HL-60 (cell line): Measurements from ENCODE around the gene ALDH3A2.

ENCODE experiments used
- GABPA ChIP-seq: IDR thresholded peaks from 2 replicates; pipeline ENCODE4 v1.6.1; 2012; ENCODE audit warnings: low read depth
- POLR2AphosphoS5 ChIP-seq: IDR thresholded peaks from 2 replicates; pipeline ENCODE4 v1.6.1; 2012; ENCODE audit warnings: low read depth
- SPI1 ChIP-seq: IDR thresholded peaks from 2 replicates; pipeline ENCODE4 v1.6.1; 2012; ENCODE audit warnings: low read depth, mild to moderate bottlenecking, borderline replicate concordance
- TF ChIP-seq, protein P1 (sequence below): IDR thresholded peaks from one replicate; pipeline ENCODE4 v1.5.1; 2011; ENCODE audit warnings: low read length, control low read depth, inconsistent platforms; ENCODE audit not compliant: insufficient read depth
- TF ChIP-seq, protein P2 (sequence below): IDR thresholded peaks from 2 replicates; pipeline ENCODE4 v1.6.1; 2012; ENCODE audit warnings: low read depth; ENCODE audit not compliant: insufficient replicate concordance

DNA sequence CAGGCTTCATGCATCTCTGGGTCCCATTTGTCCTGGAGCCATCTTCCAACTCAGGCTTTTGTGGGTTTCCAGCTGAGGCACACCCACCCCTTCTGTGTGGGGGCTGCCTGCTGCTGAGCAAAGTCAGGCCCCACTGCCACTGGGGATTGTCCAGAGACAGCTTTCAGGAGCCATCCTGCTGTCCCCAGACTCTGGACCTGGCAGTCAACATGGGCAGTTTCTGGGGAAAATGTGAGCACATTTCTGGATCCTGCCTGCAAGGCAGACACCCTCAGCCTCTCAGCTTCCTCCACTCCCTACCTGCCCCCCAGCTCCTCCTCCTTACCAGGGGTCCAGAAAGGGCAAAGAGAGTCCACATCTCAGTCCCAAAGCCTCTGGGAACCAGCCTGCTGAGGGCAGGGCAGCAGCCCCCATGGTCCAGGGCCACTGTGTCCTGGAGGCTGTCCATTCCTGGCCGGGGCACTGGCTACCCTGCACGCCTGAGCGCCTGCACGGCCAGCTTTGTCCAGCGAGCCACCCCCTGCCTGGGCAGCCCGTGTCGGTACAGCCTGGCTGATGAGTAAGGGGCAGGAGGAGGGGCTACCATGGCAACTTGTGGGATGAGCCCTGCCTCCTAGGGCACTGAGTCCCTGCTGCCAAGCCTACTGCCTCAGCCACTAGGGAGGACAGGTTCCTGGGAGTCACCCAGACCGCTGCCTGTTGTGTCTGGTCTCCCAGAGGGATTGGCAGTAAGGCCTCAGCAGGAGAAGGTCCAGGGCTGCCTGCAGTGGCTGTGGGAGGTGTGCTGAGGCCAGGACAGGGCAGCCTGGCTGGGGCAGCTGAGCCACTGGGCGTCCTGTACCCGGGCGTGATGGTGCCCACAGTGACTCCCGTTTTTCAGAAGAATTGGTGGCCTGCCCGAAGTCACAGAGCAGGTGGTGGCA is 67.8 kb downstream of the ALDH3A2 start, which contains the start of gene SLC47A2:
- TF ChIP-seq, protein P1, sequence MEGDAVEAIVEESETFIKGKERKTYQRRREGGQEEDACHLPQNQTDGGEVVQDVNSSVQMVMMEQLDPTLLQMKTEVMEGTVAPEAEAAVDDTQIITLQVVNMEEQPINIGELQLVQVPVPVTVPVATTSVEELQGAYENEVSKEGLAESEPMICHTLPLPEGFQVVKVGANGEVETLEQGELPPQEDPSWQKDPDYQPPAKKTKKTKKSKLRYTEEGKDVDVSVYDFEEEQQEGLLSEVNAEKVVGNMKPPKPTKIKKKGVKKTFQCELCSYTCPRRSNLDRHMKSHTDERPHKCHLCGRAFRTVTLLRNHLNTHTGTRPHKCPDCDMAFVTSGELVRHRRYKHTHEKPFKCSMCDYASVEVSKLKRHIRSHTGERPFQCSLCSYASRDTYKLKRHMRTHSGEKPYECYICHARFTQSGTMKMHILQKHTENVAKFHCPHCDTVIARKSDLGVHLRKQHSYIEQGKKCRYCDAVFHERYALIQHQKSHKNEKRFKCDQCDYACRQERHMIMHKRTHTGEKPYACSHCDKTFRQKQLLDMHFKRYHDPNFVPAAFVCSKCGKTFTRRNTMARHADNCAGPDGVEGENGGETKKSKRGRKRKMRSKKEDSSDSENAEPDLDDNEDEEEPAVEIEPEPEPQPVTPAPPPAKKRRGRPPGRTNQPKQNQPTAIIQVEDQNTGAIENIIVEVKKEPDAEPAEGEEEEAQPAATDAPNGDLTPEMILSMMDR, result no peak
- TF ChIP-seq POLR2AphosphoS5 (no peak), GABPA (no peak), SPI1 (no peak)
- TF ChIP-seq, protein P2, sequence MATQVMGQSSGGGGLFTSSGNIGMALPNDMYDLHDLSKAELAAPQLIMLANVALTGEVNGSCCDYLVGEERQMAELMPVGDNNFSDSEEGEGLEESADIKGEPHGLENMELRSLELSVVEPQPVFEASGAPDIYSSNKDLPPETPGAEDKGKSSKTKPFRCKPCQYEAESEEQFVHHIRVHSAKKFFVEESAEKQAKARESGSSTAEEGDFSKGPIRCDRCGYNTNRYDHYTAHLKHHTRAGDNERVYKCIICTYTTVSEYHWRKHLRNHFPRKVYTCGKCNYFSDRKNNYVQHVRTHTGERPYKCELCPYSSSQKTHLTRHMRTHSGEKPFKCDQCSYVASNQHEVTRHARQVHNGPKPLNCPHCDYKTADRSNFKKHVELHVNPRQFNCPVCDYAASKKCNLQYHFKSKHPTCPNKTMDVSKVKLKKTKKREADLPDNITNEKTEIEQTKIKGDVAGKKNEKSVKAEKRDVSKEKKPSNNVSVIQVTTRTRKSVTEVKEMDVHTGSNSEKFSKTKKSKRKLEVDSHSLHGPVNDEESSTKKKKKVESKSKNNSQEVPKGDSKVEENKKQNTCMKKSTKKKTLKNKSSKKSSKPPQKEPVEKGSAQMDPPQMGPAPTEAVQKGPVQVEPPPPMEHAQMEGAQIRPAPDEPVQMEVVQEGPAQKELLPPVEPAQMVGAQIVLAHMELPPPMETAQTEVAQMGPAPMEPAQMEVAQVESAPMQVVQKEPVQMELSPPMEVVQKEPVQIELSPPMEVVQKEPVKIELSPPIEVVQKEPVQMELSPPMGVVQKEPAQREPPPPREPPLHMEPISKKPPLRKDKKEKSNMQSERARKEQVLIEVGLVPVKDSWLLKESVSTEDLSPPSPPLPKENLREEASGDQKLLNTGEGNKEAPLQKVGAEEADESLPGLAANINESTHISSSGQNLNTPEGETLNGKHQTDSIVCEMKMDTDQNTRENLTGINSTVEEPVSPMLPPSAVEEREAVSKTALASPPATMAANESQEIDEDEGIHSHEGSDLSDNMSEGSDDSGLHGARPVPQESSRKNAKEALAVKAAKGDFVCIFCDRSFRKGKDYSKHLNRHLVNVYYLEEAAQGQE, result no peak
